ENCODE measurements around the gene TENM3.

GRCh38 chr4:182822554-182822953 lies 579.4 kb downstream of the TENM3 start:
- TF ChIP-seq CTCF (IDR thresholded peaks at IDR 0.05) = no peak
- no peak for TF ChIP-seq POLR2A (IDR thresholded peaks at IDR 0.05)

All from testis (tissue), 2 donors.